Esophagus muscularis mucosa (tissue), 3 donors: ENCODE measurements around the gene DIP2C.

Source experiments
- CTCF ChIP-seq, 3 experiments: fragments of 200-600 bp in 2 of 3; fragments of 450-650 bp in 1 of 3; sonication (generic) in 2 of 3; IDR thresholded peaks; one replicate each; pipeline ENCODE4 v1.5.1; 2017 to 2019; ENCODE audit warnings: antibody characterized with exemption in 3 of 3, mild to moderate bottlenecking in 2 of 3, moderate library complexity in 1 of 3
- EP300 ChIP-seq: sonication (generic); formaldehyde crosslinking; IDR thresholded peaks from one replicate; pipeline ENCODE4 v1.6.1; 2017; ENCODE audit warnings: antibody characterized with exemption

GRCh38 chr10:485776-486175 is 203.7 kb downstream of the DIP2C start:
- TF ChIP-seq EP300: peak; percentile 16
- TF ChIP-seq CTCF (IDR thresholded peaks at IDR 0.05): no peak
